Measurements from ENCODE around the gene PDE2A. TPM values are rescaled to one million over a fixed set of nuclear protein-coding genes. Genes with fewer than 3 reads are reported as not detected.

The PDE2A gene
- total and polyA plus RNA-seq, 9 donors, result 8.3 to 44.0 (median 12.8) TPM

GRCh38 chr11:72647882-72648281 lies 26.3 kb downstream of the PDE2A start:
- H3K4me3 ChIP-seq, result no peak overlapping the region
- 86 to 91% (median 88%) methylated on average over 4 of the region's 4 CpGs for WGBS, 3 donors

GRCh38 chr11:72646472-72646871 lies 27.8 kb downstream of the PDE2A start:
- no peak overlapping the region for H3K4me3 ChIP-seq
- intact Hi-C loops (cut with DNase I), result loop anchor here in 2 of 4 donors (10.0 kb wide), 1 partner anchor 172 kb away; no protein-coding TSS in a partner anchor
- H3K36me3 ChIP-seq, result no peaks in the 10 kb centered on the region
- TF ChIP-seq CTCF (IDR thresholded peaks at IDR 0.05) (no peak), EP300 (IDR thresholded peaks at IDR 0.05) (no peak), POLR2A (IDR thresholded peaks at IDR 0.05) (no peak)
- H3K27me3 ChIP-seq, result no peaks in the 10 kb centered on the region
- H3K4me1 ChIP-seq (ENCODE audit: insufficient read depth), result peaks cover 3% of the 10 kb centered on the region
- WGBS, 3 donors, result 69 to 78% (median 70%) methylated on average over 2 of the region's 2 CpGs
- no peak for DNase-seq
- no peak overlapping the region for H3K27ac ChIP-seq
- H3K9me3 ChIP-seq, result no peaks in the 10 kb centered on the region

More at GRCh38 chr11:72647882-72648281, 26.3 kb downstream of the PDE2A start:
- Histone ChIP-seq H3K27me3 (no peaks in the 10 kb centered on the region), H3K27ac (no peak overlapping the region), H3K9me3 (no peaks in the 10 kb centered on the region), H3K4me1 (ENCODE audit: insufficient read depth) (peaks cover 3% of the 10 kb centered on the region), H3K36me3 (no peaks in the 10 kb centered on the region)
- TF ChIP-seq POLR2A (IDR thresholded peaks at IDR 0.05), result no peak
- TF ChIP-seq EP300 (IDR thresholded peaks at IDR 0.05), result no peak
- TF ChIP-seq CTCF (IDR thresholded peaks at IDR 0.05), result no peak
- intact Hi-C loops (cut with DNase I), result loop anchor here in 2 of 4 donors (10.0 kb wide), 1 partner anchor 173 kb away; no protein-coding TSS in a partner anchor
- DNase-seq, result no peak

- Histone ChIP-seq H3K36me3 (no peaks in the 10 kb centered on the region), H3K4me1 (ENCODE audit: insufficient read depth) (peaks cover 3% of the 10 kb centered on the region), H3K27me3 (no peaks in the 10 kb centered on the region), H3K9me3 (no peaks in the 10 kb centered on the region), H3K27ac (no peak overlapping the region), H3K4me3 (no peak overlapping the region)
- WGBS, 3 donors, result 89 to 97% (median 95%) methylated on average over 3 of the region's 3 CpGs
- DNase-seq, result no peak
- no peak for TF ChIP-seq CTCF (IDR thresholded peaks at IDR 0.05)
- no peak for TF ChIP-seq POLR2A (IDR thresholded peaks at IDR 0.05)
- TF ChIP-seq EP300 (IDR thresholded peaks at IDR 0.05), result no peak
- intact Hi-C loops (cut with DNase I), result loop anchor here in 2 of 4 donors (10.0 kb wide), 1 partner anchor 171 kb away; no protein-coding TSS in a partner anchor
These were observed 28.2 kb downstream of the PDE2A start for GRCh38 chr11:72646024-72646423.

- no peak overlapping the region for H3K27ac ChIP-seq
- WGBS, 3 donors, result 71 to 77% (median 75%) methylated on average over 7 of the region's 7 CpGs
These were observed 30.7 kb downstream of the PDE2A start for GRCh38 chr11:72643547-72643946.

More at GRCh38 chr11:72643547-72643946, 30.7 kb downstream of the PDE2A start:
- Histone ChIP-seq H3K27me3 (no peaks in the 10 kb centered on the region), H3K4me1 (ENCODE audit: insufficient read depth) (peaks cover 3% of the 10 kb centered on the region), H3K4me3 (no peak overlapping the region), H3K9me3 (no peaks in the 10 kb centered on the region), H3K36me3 (no peaks in the 10 kb centered on the region)
- TF ChIP-seq POLR2A (IDR thresholded peaks at IDR 0.05), result no peak
- no peak for TF ChIP-seq EP300 (IDR thresholded peaks at IDR 0.05)
- TF ChIP-seq CTCF (IDR thresholded peaks at IDR 0.05), result no peak
- DNase-seq, result no peak
- intact Hi-C loops (cut with DNase I), result loop anchor here (1.0 to 10.0 kb wide), 5 partner anchors 45 to 169 kb away; no protein-coding TSS in a partner anchor
